Medulla oblongata (tissue), 1 donor: ENCODE measurements around the gene MUC2.

ENCODE experiments used
- DNase-seq: peaks from one replicate; pipeline ENCODE4 v3.0.0-alpha.2; 2015; ENCODE audit errors: extremely low spot score

Gene MUC2

GRCh38 chr11:1051356-1052132 is 23.1 kb upstream of the MUC2 start:
- no peak for DNase-seq

- no peak for DNase-seq
These were observed 22.3 kb upstream of the MUC2 start for GRCh38 chr11:1052133-1053011.

DNA sequence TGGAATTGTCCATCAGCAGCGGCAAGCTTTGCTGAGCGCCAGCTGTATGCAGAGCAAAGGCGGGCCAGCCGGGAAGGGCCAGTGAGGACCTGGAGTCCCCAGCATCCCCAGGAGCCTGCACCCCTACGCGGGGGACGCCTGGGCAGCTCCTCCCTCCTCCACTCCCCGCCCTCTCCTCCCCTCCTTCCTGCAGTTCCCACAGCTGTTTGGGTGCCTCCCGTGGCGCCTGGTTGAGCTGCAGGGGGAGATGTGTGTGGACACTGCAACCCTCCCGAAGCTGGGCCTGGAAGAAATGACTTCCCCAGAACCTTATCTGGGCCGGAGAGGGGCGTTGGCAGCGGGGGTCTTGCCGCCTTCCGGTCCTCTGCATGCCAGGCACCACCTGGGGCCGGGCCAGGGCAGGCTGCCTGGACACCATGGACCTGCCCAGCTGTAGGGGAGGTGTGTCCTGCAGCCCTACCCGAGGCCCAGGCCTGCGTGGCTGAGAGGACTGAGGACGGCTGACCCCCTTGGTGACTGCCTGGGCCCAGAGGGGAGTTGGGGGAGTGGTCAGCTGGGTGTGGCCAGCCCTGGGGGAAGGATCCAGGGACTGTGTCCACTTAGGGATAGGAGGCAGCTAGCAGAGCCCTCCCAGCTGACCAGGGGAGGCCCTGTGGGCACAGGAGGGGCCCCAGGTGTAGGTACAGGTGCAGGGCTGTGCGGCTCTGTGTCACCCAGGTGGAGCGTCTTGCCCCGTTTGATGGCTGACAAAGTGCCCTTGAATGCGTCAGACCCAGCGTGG is 21.4 kb upstream of the MUC2 start:
- no peak for DNase-seq

DNA sequence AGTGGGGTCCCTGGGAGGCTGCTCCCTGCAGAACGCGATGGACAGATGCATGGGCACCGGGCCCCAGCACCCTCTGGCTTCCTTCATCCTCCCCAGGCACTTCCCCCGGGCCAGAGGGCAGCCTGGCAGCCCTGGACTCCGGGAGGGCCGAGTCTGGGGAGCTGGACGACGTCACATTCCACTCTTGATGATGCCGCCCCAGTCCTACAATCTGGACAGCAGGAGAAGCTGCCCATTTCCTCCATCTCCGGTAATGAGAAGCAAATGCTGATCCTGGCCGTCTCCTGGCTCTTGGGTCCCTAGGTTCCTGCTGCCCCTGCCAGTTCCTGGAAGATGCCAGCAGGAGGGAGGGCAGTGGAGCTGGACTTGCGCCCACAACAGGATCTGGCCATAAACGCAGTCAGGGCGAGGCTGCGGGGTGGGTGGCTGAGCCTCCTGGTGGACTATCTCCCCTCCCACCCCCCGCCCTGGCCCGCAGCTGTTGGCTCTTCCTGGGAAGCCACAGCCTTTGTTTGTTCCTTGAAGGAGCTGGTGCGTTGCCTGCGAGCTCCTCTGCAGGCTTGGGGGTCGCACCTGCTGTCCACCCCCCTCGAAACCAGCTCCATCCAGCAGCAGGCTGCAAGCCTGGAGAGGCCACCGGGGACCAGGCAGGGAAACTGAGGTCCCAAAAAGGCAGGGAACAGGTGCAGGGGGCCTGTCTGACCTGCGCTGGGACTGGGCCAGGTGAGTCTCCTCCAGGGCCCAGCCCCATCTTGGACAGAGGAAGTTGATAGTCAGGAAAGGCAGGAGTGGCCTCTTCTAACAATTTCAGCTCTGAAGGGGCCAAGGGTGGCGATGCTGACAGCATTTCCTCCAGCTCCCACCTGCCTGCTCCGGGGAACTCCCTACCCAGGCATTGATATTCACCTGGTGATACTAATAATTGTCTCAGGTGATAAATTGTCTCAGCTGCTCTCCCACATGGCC is 20.2 kb upstream of the MUC2 start:
- DNase-seq: no peak

GRCh38 chr11:1055109-1055703 is 19.5 kb upstream of the MUC2 start:
- no peak for DNase-seq

GRCh38 chr11:1055990-1056771 is 18.5 kb upstream of the MUC2 start:
- no peak for DNase-seq

GRCh38 chr11:1057806-1058205 is 16.9 kb upstream of the MUC2 start:
- DNase-seq: no peak

DNA sequence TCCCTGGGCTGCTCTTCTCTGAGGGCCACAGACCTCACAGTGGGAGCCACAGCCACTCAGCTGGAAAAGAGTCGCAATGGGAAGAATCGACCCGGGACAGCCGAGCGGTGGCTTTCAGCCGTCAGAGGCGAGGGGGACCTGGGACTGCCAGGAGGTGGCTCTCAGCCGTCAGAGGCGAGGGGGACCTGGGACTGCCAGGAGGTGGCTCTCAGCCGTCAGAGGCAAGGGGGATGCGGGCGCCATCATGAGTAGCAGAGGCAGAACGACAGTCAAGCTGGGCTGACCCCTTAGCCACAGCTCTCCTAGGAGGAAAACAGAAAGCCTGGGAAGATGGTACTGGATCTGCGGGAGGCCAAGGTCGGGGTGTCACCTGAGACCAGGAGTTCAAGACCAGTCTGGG is 14.9 kb upstream of the MUC2 start:
- no peak for DNase-seq

DNA sequence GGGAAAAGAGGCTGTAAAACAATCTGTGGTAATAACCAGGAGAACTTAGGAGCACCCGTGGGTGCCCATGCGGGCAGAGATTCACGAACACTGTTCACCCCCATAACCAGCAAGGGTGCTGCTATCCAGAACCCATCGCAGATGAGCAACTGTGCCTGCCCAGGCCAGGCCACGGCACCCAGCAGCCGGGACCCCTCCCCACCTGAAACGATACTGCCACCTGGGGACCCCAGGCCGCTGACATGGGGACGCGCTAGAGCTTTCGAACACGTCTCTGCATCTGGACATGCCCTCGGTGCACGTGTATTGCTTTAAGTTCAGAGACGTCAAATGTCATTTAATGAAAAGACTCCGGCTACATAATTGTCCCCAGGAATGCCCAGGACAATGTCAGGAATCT is 14.3 kb upstream of the MUC2 start:
- no peak for DNase-seq

- DNase-seq: no peak
These were observed 13.6 kb upstream of the MUC2 start for GRCh38 chr11:1060852-1061616.

- no peak for DNase-seq
These were observed 12.4 kb upstream of the MUC2 start for GRCh38 chr11:1062075-1062820.

GRCh38 chr11:1064167-1064566 is 10.5 kb upstream of the MUC2 start:
- DNase-seq: no peak

DNA sequence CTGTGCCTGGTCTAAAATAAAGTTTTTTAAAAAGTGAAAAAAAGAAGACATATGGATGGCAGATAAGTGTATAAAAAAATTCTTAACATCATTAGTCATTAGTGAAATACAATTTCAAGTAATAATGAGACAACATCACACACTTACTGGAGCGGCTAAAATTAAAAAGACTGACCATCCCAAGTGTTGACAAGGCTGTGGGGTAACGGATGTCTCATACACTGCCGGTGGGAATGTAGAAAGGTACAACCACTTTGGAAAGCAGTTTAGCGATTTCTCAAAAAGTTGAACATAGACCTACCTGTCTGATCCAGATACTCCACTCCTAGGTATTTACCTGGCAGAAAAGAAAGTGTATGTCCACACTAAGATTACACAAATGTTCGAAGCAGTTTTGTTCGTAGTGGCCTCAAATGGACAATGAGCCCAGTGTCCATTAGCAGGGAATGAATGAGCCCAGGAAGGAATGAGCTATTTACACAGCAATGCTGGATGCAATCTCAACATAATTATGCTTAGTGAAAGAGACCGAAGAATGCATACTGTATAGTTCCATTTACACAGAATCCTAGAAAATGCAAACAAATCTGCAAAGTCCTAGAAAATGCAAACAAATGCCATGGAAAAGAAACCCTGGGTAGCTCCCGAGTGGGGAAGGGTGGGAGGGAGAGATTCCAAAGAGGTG is 6.7 kb upstream of the MUC2 start:
- DNase-seq: no peak

- no peak for DNase-seq
These were observed 4.9 kb upstream of the MUC2 start for GRCh38 chr11:1069740-1070139.

DNA sequence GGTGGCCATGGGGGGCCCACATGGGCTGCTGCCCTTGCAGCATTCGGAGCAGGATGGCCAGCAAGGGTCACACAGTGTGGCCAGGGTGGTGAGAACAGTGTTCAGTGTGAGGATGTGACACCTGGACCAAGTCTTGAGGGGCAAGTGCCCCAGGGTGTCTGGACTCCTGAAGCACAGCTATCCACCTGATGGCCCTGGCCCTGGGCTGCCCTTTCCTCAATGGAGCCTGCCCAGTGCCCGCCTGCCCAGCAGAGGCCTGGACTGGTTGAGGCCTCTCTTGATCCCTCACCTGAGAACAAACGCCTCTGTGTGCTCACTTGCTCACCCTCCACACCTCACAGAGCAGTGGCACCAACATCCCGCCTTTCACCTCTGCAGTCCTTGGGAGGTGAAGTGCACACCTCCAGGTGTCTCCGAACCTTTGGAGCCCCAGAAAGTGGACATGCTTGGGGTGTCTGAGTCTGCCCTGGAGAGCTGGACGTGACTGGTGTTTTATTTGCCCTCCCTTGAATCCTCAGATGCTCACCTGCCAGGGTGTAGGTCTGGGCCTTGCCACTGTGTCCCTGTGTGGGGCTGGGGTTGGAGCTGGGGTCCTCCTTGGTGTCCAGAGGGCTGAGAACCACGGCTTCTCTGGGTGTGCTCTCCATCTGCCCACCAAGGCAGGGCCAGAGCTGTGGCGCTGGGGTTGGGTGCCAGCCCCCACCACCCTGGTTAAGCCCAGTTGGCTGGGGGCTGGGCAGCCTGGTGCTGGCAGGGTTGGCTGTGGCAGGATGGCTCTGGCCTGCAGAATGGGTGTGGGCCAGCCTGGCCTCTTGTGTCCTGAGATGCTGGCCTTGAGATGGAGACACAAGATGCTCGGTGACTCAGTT is 3.8 kb upstream of the MUC2 start:
- DNase-seq: no peak

- no peak for DNase-seq
These were observed 3.0 kb upstream of the MUC2 start for GRCh38 chr11:1071571-1072115.
